ENCODE results near the gene NACA.

Gene NACA

DNA sequence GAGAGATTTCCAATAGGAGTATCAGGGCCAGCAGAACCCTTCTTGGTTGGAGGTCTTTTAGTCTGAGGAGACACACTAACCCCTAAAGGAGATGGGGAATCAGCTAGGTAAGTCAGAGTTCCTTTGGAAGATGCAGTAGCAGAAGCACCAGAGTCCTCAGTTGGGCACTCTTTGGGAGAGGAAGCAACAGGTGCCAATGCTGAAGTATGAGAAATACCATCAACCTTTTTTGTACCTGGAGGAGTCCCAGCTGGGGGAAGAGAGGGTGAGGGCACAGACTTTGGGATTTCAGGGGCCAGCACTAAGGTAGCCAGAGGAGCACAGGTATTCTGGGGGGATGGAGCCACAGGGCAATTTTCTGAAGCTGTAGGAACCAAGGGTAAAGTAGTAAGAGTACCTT, 6.0 kb downstream of the NACA start:
- no peak for ATAC-seq
- TF ChIP-seq ZNF565 (CRISPR knock-in tag; conservative IDR thresholded peaks at IDR 0.05; ENCODE audit: low read depth) (no peak), TCF4 (CRISPR knock-in tag; IDR thresholded peaks at IDR 0.05; ENCODE audit: borderline replicate concordance) (no peak), POU6F1 (CRISPR knock-in tag; IDR thresholded peaks at IDR 0.05; ENCODE audit: borderline replicate concordance, low read depth) (no peak), ZNF8 (CRISPR knock-in tag; IDR thresholded peaks at IDR 0.05) (no peak), TSHZ2 (CRISPR knock-in tag; IDR thresholded peaks at IDR 0.05) (no peak), BACH2 (CRISPR knock-in tag; IDR thresholded peaks at IDR 0.05; ENCODE audit: borderline replicate concordance) (no peak), PATZ1 (CRISPR knock-in tag; IDR thresholded peaks at IDR 0.05; ENCODE audit: borderline replicate concordance) (no peak), CSDC2 (CRISPR knock-in tag; IDR thresholded peaks at IDR 0.05) (no peak), ISL1 (CRISPR knock-in tag; IDR thresholded peaks at IDR 0.05) (no peak), GLIS3 (CRISPR knock-in tag; IDR thresholded peaks at IDR 0.05) (no peak), TOX (CRISPR knock-in tag; IDR thresholded peaks at IDR 0.05; ENCODE audit: borderline replicate concordance) (no peak), ZC3H10 (CRISPR knock-in tag; IDR thresholded peaks at IDR 0.05) (no peak)
- TF ChIP-seq, protein P1, sequence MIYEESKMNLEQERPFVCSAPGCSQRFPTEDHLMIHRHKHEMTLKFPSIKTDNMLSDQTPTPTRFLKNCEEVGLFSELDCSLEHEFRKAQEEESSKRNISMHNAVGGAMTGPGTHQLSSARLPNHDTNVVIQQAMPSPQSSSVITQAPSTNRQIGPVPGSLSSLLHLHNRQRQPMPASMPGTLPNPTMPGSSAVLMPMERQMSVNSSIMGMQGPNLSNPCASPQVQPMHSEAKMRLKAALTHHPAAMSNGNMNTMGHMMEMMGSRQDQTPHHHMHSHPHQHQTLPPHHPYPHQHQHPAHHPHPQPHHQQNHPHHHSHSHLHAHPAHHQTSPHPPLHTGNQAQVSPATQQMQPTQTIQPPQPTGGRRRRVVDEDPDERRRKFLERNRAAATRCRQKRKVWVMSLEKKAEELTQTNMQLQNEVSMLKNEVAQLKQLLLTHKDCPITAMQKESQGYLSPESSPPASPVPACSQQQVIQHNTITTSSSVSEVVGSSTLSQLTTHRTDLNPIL (CRISPR knock-in tag; IDR thresholded peaks at IDR 0.05; ENCODE audit: low read depth): no peak

DNA sequence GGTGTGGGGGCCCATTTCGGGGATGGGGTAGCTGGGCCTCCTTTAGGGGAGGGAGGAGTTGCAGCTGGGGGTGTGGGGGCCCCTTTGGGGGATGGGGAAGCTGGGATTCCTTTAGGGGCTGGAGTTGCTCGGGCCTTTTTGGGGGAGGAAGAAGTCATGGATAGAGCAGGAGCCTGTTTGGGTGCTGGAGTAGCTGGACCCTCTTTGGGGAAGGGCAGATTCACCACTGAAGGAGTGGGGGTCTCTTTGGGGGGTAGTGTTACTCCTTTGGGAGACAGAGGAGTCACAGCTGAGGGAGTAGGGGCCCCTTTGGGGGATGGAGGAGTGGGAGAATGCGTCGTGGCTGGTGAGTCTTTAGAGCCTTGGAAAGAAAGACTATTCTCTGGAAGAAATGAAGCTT, 6.5 kb downstream of the NACA start:
- no peak for TF ChIP-seq ZFP3 (CRISPR knock-in tag; IDR thresholded peaks at IDR 0.05)
- no peak for TF ChIP-seq GLIS3 (CRISPR knock-in tag; IDR thresholded peaks at IDR 0.05)
- TF ChIP-seq ZNF565 (CRISPR knock-in tag; conservative IDR thresholded peaks at IDR 0.05; ENCODE audit: low read depth): no peak
- no peak for TF ChIP-seq ZC3H10 (CRISPR knock-in tag; IDR thresholded peaks at IDR 0.05)
- TF ChIP-seq ISL1 (CRISPR knock-in tag; IDR thresholded peaks at IDR 0.05): no peak
- no peak for TF ChIP-seq ARNTL (CRISPR knock-in tag; IDR thresholded peaks at IDR 0.05; ENCODE audit: borderline replicate concordance, low read depth)
- TF ChIP-seq ESRRG (CRISPR knock-in tag; IDR thresholded peaks at IDR 0.05): no peak
- no peak for TF ChIP-seq ZFP30 (CRISPR knock-in tag; IDR thresholded peaks at IDR 0.05)
- TF ChIP-seq SNAI2 (CRISPR knock-in tag; IDR thresholded peaks at IDR 0.05): no peak
- no peak for TF ChIP-seq ZNF8 (CRISPR knock-in tag; IDR thresholded peaks at IDR 0.05)
- no peak for TF ChIP-seq RARB (CRISPR knock-in tag; IDR thresholded peaks at IDR 0.05)
- TF ChIP-seq, protein P1 (CRISPR knock-in tag; IDR thresholded peaks at IDR 0.05; ENCODE audit: low read depth): no peak
- TF ChIP-seq CSDC2 (CRISPR knock-in tag; IDR thresholded peaks at IDR 0.05): no peak
- no peak for TF ChIP-seq POU6F1 (CRISPR knock-in tag; IDR thresholded peaks at IDR 0.05; ENCODE audit: borderline replicate concordance, low read depth)
- TF ChIP-seq ZNF70 (CRISPR knock-in tag; IDR thresholded peaks at IDR 0.05): no peak

More for the DNA sequence above, 6.5 kb downstream of the NACA start:
- no peak for ATAC-seq

Data from SK-N-SH treated with all-trans-retinoic acid at 6 μM for 48 hours (cell line).